GM18858 (cell line): ENCODE data around the gene HOXA2.

ENCODE experiments used
- ATAC-seq: cut with Tn5 transposase; IDR thresholded peaks from one replicate; pipeline ENCODE4 v1.9.1; 2021; ENCODE audit not compliant: unreplicated experiment

HOXA2 gene

GRCh38 chr7:27126596-27127327 is 24.3 kb upstream of the HOXA2 start:
- ATAC-seq = no peak

- no peak for ATAC-seq
These were observed 23.5 kb upstream of the HOXA2 start for GRCh38 chr7:27125986-27126394.

GRCh38 chr7:27124902-27125689 is 22.6 kb upstream of the HOXA2 start:
- no peak for ATAC-seq

GRCh38 chr7:27124096-27124901 is 21.8 kb upstream of the HOXA2 start:
- ATAC-seq = no peak

GRCh38 chr7:27123477-27124053 is 21.1 kb upstream of the HOXA2 start:
- no peak for ATAC-seq

GRCh38 chr7:27123007-27123476 is 20.6 kb upstream of the HOXA2 start:
- ATAC-seq = no peak

- no peak for ATAC-seq
These were observed 19.8 kb upstream of the HOXA2 start for GRCh38 chr7:27122077-27122910.

- no peak for ATAC-seq
These were observed 19.2 kb upstream of the HOXA2 start for GRCh38 chr7:27121684-27122076.

- ATAC-seq = no peak
These were observed 17.0 kb upstream of the HOXA2 start for GRCh38 chr7:27119412-27119911.

GRCh38 chr7:27118580-27118979 is 16.1 kb upstream of the HOXA2 start:
- ATAC-seq = no peak

- no peak for ATAC-seq
These were observed 15.5 kb upstream of the HOXA2 start for GRCh38 chr7:27117887-27118491.

GRCh38 chr7:27116962-27117886 is 14.7 kb upstream of the HOXA2 start:
- no peak for ATAC-seq

GRCh38 chr7:27116031-27116961 is 13.8 kb upstream of the HOXA2 start:
- ATAC-seq = no peak

- no peak for ATAC-seq
These were observed 12.9 kb upstream of the HOXA2 start for GRCh38 chr7:27115221-27116026.

GRCh38 chr7:27114881-27115220 is 12.4 kb upstream of the HOXA2 start:
- ATAC-seq = no peak

- ATAC-seq = no peak
These were observed 11.7 kb upstream of the HOXA2 start for GRCh38 chr7:27113991-27114769.
